Fibroblast of lung (primary cell): ENCODE measurements around the gene MON1A.

Experiments used
- EZH2 ChIP-seq: IDR thresholded peaks from 2 replicates; pipeline ENCODE4 v1.5.1; 2012; ENCODE audit warnings: low read length, control low read depth, mild to moderate bottlenecking; ENCODE audit errors: missing control alignments
- TF ChIP-seq, protein P1 (sequence below), 2 donors: IDR thresholded peaks in 1 of 2; conservative IDR thresholded peaks in 1 of 2; 1 replicate in 1 of 2; 2 replicates in 1 of 2; pipeline ENCODE4 v1.5.1; 2011 to 2012; ENCODE audit warnings: low read length in 2 of 2, control low read depth in 1 of 2, inconsistent platforms in 1 of 2, low read depth in 1 of 2, mild to moderate bottlenecking in 1 of 2

- TF ChIP-seq, protein P1, sequence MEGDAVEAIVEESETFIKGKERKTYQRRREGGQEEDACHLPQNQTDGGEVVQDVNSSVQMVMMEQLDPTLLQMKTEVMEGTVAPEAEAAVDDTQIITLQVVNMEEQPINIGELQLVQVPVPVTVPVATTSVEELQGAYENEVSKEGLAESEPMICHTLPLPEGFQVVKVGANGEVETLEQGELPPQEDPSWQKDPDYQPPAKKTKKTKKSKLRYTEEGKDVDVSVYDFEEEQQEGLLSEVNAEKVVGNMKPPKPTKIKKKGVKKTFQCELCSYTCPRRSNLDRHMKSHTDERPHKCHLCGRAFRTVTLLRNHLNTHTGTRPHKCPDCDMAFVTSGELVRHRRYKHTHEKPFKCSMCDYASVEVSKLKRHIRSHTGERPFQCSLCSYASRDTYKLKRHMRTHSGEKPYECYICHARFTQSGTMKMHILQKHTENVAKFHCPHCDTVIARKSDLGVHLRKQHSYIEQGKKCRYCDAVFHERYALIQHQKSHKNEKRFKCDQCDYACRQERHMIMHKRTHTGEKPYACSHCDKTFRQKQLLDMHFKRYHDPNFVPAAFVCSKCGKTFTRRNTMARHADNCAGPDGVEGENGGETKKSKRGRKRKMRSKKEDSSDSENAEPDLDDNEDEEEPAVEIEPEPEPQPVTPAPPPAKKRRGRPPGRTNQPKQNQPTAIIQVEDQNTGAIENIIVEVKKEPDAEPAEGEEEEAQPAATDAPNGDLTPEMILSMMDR (conservative IDR thresholded peaks at IDR 0.05 in 1 of 2, IDR thresholded peaks at IDR 0.05 in 1 of 2; ENCODE audit: low read depth in 1 of 2, low read length in 2 of 2), result no peak
- TF ChIP-seq EZH2, result no peak
These were observed 64.3 kb downstream of the MON1A start for GRCh38 chr3:49865198-49865784.
